Ascending aorta (tissue), 2 donors: ENCODE results near the gene MRAS. TPM values are rescaled to one million over a fixed set of nuclear protein-coding genes. Genes with fewer than 3 reads are reported as not detected.

ENCODE experiments used
- DNase-seq, 2 donors: peaks; one replicate each; pipeline ENCODE4 v3.0.0-alpha.2; 2019; ENCODE audit warnings: low spot score in 2 of 2
- H3K27ac ChIP-seq, 2 donors: fragments of 200-600 bp; sonication (generic); one replicate each; pipeline ENCODE4 v1.5.1; 2016 to 2017; ENCODE audit warnings: mild to moderate bottlenecking in 1 of 2
- H3K27me3 ChIP-seq: fragments of 200-600 bp; sonication (generic); one replicate; pipeline ENCODE4 v1.5.1; 2017
- H3K36me3 ChIP-seq, 2 donors: fragments of 200-600 bp; sonication (generic); one replicate each; pipeline ENCODE4 v1.5.1; 2016
- H3K4me1 ChIP-seq, 2 donors: fragments of 200-600 bp; sonication (generic); one replicate each; pipeline ENCODE4 v1.5.1; 2016 to 2017; ENCODE audit warnings: mild to moderate bottlenecking in 1 of 2
- H3K4me3 ChIP-seq, 2 donors: fragments of 200-600 bp; sonication (generic); one replicate each; pipeline ENCODE4 v1.5.1; 2016 to 2017; ENCODE audit warnings: mild to moderate bottlenecking in 1 of 2
- H3K9me3 ChIP-seq, 2 donors: fragments of 200-600 bp; sonication (generic); one replicate each; pipeline ENCODE4 v1.5.1; 2016
- intact Hi-C: fragments of 100-400 bp; cut with DNase I; formaldehyde crosslinking; loops from one replicate; pipeline ENCODE4 v1.15.1; 2023
- total RNA-seq: library from RNA; depleted of rRNA; stranded (reverse); fragments of >200 nt; gene quantifications from one replicate; pipeline ENCODE4 v1.1.0, GENCODE V29; 2016
- TF ChIP-seq, protein P1 (sequence below), 3 experiments: fragments of 200-600 bp in 2 of 3; fragments of 450-650 bp in 1 of 3; sonication (generic) in 2 of 3; IDR thresholded peaks; one replicate each; pipeline ENCODE4 v1.5.1; 2016 to 2019; ENCODE audit warnings: antibody characterized with exemption in 3 of 3, mild to moderate bottlenecking in 1 of 3, moderate library complexity in 1 of 3

Gene MRAS
- total RNA-seq, 1 donor from 2014 or later = 24.5 TPM

DNA sequence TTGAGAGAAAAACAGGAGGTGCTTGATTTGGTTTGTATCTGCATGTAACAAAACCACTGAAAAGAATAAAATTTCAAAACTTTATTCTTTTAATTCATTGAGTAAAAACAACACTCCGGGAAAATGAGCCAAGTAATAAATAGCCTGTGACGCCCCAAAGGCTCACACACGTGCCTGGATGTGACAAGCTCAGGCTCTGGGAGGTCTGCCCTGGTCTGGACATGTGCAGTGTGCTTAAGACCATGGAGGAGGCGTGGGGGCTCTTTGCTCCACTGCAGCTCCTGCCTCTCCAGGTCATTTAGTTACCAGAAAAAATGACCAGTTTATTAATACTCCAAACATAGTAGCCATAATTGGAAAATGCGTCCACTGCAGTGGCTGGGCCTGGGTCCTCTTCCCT is 10.1 kb upstream of the MRAS start:
- Histone ChIP-seq H3K4me3 (no peak overlapping the region), H3K4me1 (no peaks in the 10 kb centered on the region), H3K27ac (no peak overlapping the region), H3K36me3 (no peaks in the 10 kb centered on the region), H3K27me3 (no peaks in the 10 kb centered on the region), H3K9me3 (no peaks in the 10 kb centered on the region)
- peak in 1 of 2 donors; percentile 28 for DNase-seq
- TF ChIP-seq, protein P1, sequence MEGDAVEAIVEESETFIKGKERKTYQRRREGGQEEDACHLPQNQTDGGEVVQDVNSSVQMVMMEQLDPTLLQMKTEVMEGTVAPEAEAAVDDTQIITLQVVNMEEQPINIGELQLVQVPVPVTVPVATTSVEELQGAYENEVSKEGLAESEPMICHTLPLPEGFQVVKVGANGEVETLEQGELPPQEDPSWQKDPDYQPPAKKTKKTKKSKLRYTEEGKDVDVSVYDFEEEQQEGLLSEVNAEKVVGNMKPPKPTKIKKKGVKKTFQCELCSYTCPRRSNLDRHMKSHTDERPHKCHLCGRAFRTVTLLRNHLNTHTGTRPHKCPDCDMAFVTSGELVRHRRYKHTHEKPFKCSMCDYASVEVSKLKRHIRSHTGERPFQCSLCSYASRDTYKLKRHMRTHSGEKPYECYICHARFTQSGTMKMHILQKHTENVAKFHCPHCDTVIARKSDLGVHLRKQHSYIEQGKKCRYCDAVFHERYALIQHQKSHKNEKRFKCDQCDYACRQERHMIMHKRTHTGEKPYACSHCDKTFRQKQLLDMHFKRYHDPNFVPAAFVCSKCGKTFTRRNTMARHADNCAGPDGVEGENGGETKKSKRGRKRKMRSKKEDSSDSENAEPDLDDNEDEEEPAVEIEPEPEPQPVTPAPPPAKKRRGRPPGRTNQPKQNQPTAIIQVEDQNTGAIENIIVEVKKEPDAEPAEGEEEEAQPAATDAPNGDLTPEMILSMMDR (IDR thresholded peaks at IDR 0.05) = no peak
- intact Hi-C loops = no loop called here

DNA sequence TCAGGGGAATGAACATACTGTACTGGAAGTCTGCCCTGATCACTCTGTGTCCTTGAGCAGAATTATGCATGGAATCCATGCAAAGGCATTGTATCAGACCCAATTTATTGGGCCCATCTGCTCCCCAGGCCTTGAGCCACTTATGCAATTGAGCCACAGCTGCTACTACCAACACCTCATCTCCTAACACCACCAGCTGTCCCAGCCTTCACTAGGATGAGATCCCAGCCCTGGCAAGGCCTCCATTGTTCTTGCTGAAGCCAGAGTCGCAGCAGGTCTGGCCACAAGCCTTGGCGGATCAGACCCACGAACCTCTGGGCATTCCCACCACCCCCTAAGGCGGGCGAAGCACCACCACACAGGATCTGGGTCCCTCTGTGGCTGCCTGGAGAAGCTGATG is 9.6 kb upstream of the MRAS start:
- TF ChIP-seq, protein P1 (IDR thresholded peaks at IDR 0.05) = no peak
- Histone ChIP-seq H3K4me3 (no peak overlapping the region), H3K4me1 (no peaks in the 10 kb centered on the region), H3K36me3 (no peaks in the 10 kb centered on the region), H3K9me3 (no peaks in the 10 kb centered on the region), H3K27ac (no peak overlapping the region), H3K27me3 (no peaks in the 10 kb centered on the region)
- intact Hi-C loops = no loop called here
- DNase-seq = peak in 1 of 2 donors; percentile 56

DNA sequence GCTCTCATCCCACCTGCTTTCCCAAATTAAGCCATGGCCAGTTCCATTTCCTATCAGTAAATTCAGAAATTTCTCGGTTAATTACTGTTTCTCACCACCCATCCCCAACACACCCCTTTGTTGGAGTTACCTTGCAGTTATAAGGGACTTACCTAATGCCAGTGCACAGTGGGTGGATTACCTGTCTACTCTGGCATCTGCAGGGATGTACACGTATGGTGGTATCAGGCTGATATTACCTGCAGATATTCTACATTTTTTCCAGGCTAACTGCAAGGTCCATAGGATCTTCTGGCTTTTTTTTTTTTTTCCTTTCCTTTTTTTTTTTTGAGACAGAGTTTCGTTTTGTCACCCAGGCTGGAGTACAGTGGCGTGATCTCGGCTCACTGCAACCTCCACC is 7.9 kb upstream of the MRAS start:
- Histone ChIP-seq H3K27ac (no peak overlapping the region), H3K27me3 (no peaks in the 10 kb centered on the region), H3K9me3 (no peaks in the 10 kb centered on the region), H3K4me3 (no peak overlapping the region), H3K4me1 (no peaks in the 10 kb centered on the region), H3K36me3 (no peaks in the 10 kb centered on the region)
- intact Hi-C loops = no loop called here
- TF ChIP-seq, protein P1 (IDR thresholded peaks at IDR 0.05) = no peak
- no peak for DNase-seq

DNA sequence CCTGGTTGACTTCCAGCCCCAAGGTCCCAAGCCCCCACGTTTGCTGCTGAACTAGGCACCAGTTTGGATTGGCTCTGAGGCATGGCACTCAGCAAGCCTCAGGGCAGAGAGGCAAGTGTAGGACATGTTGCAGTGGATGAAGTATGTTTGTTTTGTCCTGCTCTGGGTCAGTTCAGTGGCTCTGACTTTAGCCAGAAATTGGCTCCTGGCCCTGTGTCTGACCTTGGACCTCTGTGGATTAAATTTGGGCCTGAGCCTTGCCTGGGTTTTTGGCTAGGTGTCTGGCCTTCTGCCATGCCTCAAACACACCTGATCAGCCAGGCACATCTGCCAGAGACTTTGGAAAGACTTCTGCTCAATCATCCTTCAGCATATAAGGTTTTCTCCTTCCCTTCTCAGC is 3.6 kb upstream of the MRAS start:
- Histone ChIP-seq H3K9me3 (no peaks in the 10 kb centered on the region), H3K4me1 (peaks cover 0 to 5% of the 10 kb centered on the region in 2 donors), H3K27me3 (no peaks in the 10 kb centered on the region), H3K36me3 (no peaks in the 10 kb centered on the region), H3K4me3 (no peak overlapping the region), H3K27ac (no peak overlapping the region)
- intact Hi-C loops = loop anchor here (5.0 kb wide), 3 partner anchors 227 to 573 kb away; partner anchors contain the start of genes CEP70 and DZIP1L
- TF ChIP-seq, protein P1 (IDR thresholded peaks at IDR 0.05) = no peak
- no peak for DNase-seq

DNA sequence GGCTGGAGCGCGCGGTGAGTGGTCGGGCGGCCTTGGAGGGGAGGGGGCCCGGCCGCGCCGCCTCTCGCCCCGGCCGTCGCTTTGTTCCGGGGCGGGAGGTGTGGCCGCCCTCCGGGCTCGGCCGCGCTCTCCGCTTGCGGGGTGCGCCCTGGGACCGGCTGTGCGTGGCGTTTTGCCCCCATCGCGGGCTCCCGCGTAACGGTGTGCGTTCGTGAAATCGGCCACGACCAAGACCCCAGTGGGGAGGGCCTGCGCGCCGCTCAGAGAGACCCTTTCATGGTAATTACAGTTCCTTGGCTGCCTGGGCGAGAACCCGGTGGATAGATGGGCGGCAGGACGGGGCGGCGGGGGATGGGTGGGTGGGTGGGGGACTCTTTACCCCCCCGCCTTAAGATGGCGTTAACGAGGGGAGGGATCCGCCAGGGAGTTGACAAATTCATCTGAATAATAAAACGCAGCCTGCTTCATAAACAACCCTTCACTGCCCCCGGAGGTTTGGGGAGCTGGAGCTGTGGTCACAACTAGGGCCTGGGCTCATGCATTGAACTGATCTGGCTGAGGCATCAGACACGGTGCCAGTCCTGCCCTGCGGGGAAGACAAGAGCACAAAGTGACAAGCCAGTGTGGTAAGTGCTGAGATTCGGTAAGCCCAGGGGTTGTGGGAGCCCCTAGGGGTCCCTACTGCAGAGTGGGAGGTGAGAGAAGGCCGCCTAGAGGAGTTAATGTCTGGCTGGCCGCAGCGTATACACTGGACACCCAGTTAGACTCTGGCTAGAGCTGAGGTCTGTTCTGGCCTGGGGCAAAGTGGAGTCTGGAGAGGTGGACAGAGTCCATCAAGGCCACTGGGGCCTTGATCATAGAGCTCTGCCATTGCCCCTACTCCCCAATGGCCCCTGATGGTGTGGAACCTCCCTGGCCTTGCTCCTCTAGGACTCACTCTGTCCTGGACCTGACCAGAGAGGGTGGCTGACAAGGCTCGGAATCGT is 668 bp downstream of the MRAS start:
- Histone ChIP-seq H3K27ac (peak overlapping the region; percentile 92 to 99), H3K9me3 (no peaks in the 10 kb centered on the region), H3K36me3 (no peaks in the 10 kb centered on the region), H3K27me3 (no peaks in the 10 kb centered on the region), H3K4me1 (peaks cover 5 to 7% of the 10 kb centered on the region in 2 donors), H3K4me3 (peak overlapping the region; percentile 96 to 98)
- TF ChIP-seq, protein P1 (IDR thresholded peaks at IDR 0.05) = no peak
- intact Hi-C loops = loop anchor here (1.0 to 5.0 kb wide), 5 partner anchors 20 to 568 kb away; partner anchors contain the start of genes ARMC8, CEP70, DZIP1L and NME9
- DNase-seq = no peak
